Gastroesophageal sphincter (tissue), 4 donors: Measurements from ENCODE around the gene ATF2. TPM values are rescaled to one million over a fixed set of nuclear protein-coding genes. Genes with fewer than 3 reads are reported as not detected.
A peak's percentile ranks its signal among the peaks of the same experiment; 100 is the strongest.

Experiments used
- ATAC-seq: fragments of 150-250 bp; one replicate; pipeline ENCODE4 v1.9.1; 2016; ENCODE audit warnings: mild to moderate bottlenecking, moderate library complexity
- H3K27ac ChIP-seq, 4 donors: fragments of 200-600 bp; sonication (generic) in 3 of 4; 1 replicate in 3 of 4; 2 replicates in 1 of 4; pipeline ENCODE4 v1.5.1; 2016 to 2019
- H3K27me3 ChIP-seq: fragments of 200-600 bp; sonication (generic); one replicate; pipeline ENCODE4 v1.5.1; 2019
- H3K36me3 ChIP-seq, 2 donors: fragments of 200-600 bp; sonication (generic); one replicate each; pipeline ENCODE4 v1.5.1; 2019; ENCODE audit warnings: control low read depth in 1 of 2
- H3K4me1 ChIP-seq, 3 donors: fragments of 200-600 bp; sonication (generic); 1 replicate in 2 of 3; 2 replicates in 1 of 3; pipeline ENCODE4 v1.5.1; 2016 to 2019; ENCODE audit warnings: control low read depth in 2 of 3
- H3K4me3 ChIP-seq, 2 donors: fragments of 200-600 bp; sonication (generic); one replicate each; pipeline ENCODE4 v1.5.1; 2019; ENCODE audit warnings: mild to moderate bottlenecking in 1 of 2, moderate library complexity in 1 of 2
- H3K9me3 ChIP-seq, 3 donors: fragments of 200-600 bp; sonication (generic); one replicate each; pipeline ENCODE4 v1.5.1; 2017 to 2019; ENCODE audit warnings: control low read depth in 2 of 3
- CTCF ChIP-seq, 4 experiments: fragments of 200-600 bp in 2 of 4; fragments of 450-650 bp in 2 of 4; sonication (generic) in 1 of 4; IDR thresholded peaks; one replicate each; pipeline ENCODE4 v1.5.1; 2017 to 2019; ENCODE audit warnings: antibody characterized with exemption in 4 of 4, mild to moderate bottlenecking in 2 of 4, moderate library complexity in 2 of 4
- EP300 ChIP-seq: sonication (generic); formaldehyde crosslinking; IDR thresholded peaks from one replicate; pipeline ENCODE4 v1.6.1; 2017; ENCODE audit warnings: antibody characterized with exemption, mild to moderate bottlenecking
- POLR2A ChIP-seq, 2 donors: fragments of 450-650 bp; IDR thresholded peaks; one replicate each; pipeline ENCODE4 v1.6.1; 2017; ENCODE audit warnings: antibody characterized with exemption in 2 of 2, mild to moderate bottlenecking in 2 of 2, moderate library complexity in 1 of 2
- POLR2AphosphoS5 ChIP-seq: sonication (generic); formaldehyde crosslinking; IDR thresholded peaks from one replicate; pipeline ENCODE4 v1.6.1; 2017; ENCODE audit warnings: antibody characterized with exemption
- WGBS, 2 donors: methylation state at CpG; one replicate each; pipeline ENCODE4 v1.1.5; 2018; ENCODE audit warnings: low coverage in 1 of 2; 5-methylcytosine and 5-hydroxymethylcytosine counted together
- total RNA-seq, 4 donors: library from RNA; depleted of rRNA; stranded (reverse); fragments of >200 nt; gene quantifications; one replicate each; pipeline ENCODE4 v1.1.0, GENCODE V29; 2016

Gene ATF2
- total RNA-seq, 4 donors from 2014 or later, result 37.1 to 64.4 (median 49.3) TPM

DNA sequence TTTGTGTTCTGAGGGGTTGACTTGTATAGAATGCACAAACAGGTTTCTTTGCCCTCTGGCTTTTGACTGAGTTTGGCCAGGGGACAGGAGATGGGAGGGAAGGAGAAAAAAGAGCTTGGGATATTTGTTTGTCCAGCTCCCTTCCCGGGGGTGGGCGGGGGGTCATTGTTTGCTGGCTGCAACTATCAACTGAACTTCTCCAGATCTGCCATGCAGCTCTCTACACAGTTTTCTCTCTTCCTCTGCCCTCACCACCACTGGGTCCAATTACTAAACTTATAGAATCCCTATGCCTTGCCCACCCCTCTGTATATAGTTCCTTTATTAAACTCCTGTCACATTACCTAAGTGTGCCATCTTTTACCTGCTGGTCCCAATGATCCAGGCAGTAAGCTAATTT is 130.1 kb downstream of the ATF2 start:
- 84% methylated on average over 2 of the region's 2 CpGs; no CpG with 5 or more reads in 1 of the 2 donors for WGBS, 2 donors

GRCh38 chr2:175036582-175037018 is 131.4 kb downstream of the ATF2 start:
- 66 to 76% methylated on average over 4 to 5 of the region's 5 CpGs for WGBS, 2 donors
- Histone ChIP-seq H3K9me3 (no peaks in the 10 kb centered on the region), H3K36me3 (no peaks in the 10 kb centered on the region), H3K27ac (no peak overlapping the region), H3K4me3 (no peak overlapping the region), H3K4me1 (no peaks in the 10 kb centered on the region), H3K27me3 (no peaks in the 10 kb centered on the region)
- no peak for ATAC-seq
- TF ChIP-seq EP300 (no peak), POLR2AphosphoS5 (no peak), CTCF (IDR thresholded peaks at IDR 0.05) (peak; percentile 34 to 56 (median 46)), POLR2A (IDR thresholded peaks at IDR 0.05) (no peak)

More for the DNA sequence above, 130.1 kb downstream of the ATF2 start:
- no peaks in the 10 kb centered on the region for H3K27me3 ChIP-seq
- no peaks in the 10 kb centered on the region for H3K4me1 ChIP-seq
- no peaks in the 10 kb centered on the region for H3K9me3 ChIP-seq
- no peak for ATAC-seq
- TF ChIP-seq POLR2AphosphoS5, result no peak
- no peak for TF ChIP-seq CTCF (IDR thresholded peaks at IDR 0.05)
- no peak for TF ChIP-seq EP300
- no peak for TF ChIP-seq POLR2A (IDR thresholded peaks at IDR 0.05)
- H3K36me3 ChIP-seq, result no peaks in the 10 kb centered on the region
- no peak overlapping the region for H3K27ac ChIP-seq
- H3K4me3 ChIP-seq, result no peak overlapping the region

DNA sequence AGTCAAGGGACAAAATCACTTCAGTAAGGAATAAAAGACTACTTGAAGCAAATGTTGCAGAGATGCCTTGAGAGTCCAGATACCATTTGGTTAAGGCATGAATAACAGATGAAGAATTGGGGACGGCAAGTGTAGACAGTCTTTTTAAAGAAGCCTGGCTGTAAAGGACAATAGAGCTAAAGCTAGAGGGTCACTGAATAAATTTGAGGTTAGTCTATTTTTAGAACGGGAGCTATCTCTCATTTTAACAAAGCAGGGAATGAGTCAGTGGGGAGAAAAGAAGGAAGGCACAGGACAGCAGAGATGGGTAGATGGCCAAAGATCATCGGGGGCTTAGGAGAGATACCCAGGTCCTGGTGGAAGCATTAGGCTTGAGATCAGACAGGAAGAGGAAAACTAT is 132.2 kb downstream of the ATF2 start:
- Histone ChIP-seq H3K4me1 (no peaks in the 10 kb centered on the region), H3K27me3 (no peaks in the 10 kb centered on the region), H3K9me3 (no peaks in the 10 kb centered on the region), H3K4me3 (no peak overlapping the region), H3K36me3 (no peaks in the 10 kb centered on the region), H3K27ac (no peak overlapping the region)
- no peak for TF ChIP-seq CTCF (IDR thresholded peaks at IDR 0.05)
- TF ChIP-seq POLR2AphosphoS5, result no peak
- no peak for TF ChIP-seq EP300
- TF ChIP-seq POLR2A (IDR thresholded peaks at IDR 0.05), result no peak
- 56 to 63% methylated on average over 3 of the region's 3 CpGs for WGBS, 2 donors
- ATAC-seq, result no peak

- no peak for ATAC-seq
- no peaks in the 10 kb centered on the region for H3K27me3 ChIP-seq
- no peaks in the 10 kb centered on the region for H3K4me1 ChIP-seq
- H3K9me3 ChIP-seq, result no peaks in the 10 kb centered on the region
- TF ChIP-seq POLR2A (IDR thresholded peaks at IDR 0.05), result no peak
- TF ChIP-seq CTCF (IDR thresholded peaks at IDR 0.05), result no peak
- no peak for TF ChIP-seq EP300
- no peak for TF ChIP-seq POLR2AphosphoS5
- no peak overlapping the region for H3K4me3 ChIP-seq
- H3K36me3 ChIP-seq, result no peaks in the 10 kb centered on the region
- H3K27ac ChIP-seq, result no peak overlapping the region
- 100% methylated on average over 3 of the region's 3 CpGs; no CpG with 5 or more reads in 1 of the 2 donors for WGBS, 2 donors
Measured at GRCh38 chr2:175034716-175035115, 133.3 kb downstream of the ATF2 start.

GRCh38 chr2:175030380-175031271 is 137.4 kb downstream of the ATF2 start:
- WGBS, 2 donors, result 58 to 91% methylated on average over 3 of the region's 5 CpGs
- Histone ChIP-seq H3K27me3 (no peaks in the 10 kb centered on the region), H3K27ac (no peak overlapping the region), H3K4me1 (peaks cover 0 to 10% (median 3%) of the 10 kb centered on the region in 3 donors), H3K36me3 (no peaks in the 10 kb centered on the region), H3K4me3 (no peak overlapping the region), H3K9me3 (no peaks in the 10 kb centered on the region)
- TF ChIP-seq EP300 (no peak), CTCF (IDR thresholded peaks at IDR 0.05) (peak in 3 of 4 experiments; percentile 12 to 47 (median 36))
- no peak for ATAC-seq
